Measurements from ENCODE around the gene GNL3. TPM values are rescaled to one million over a fixed set of nuclear protein-coding genes. Genes with fewer than 3 reads are reported as not detected.
A peak's percentile ranks its signal among the peaks of the same experiment; 100 is the strongest.

The GNL3 gene
- total RNA-seq, 1 experiment from 2014 or later: 205 TPM

- Histone ChIP-seq H3K4me3 (replicated peaks in 1 of 2; ENCODE audit: low read depth in 1 of 2, low read length in 2 of 2) (no peak overlapping the region), H2AFZ (ENCODE audit: low read depth, low read length, poor library complexity, severe bottlenecking) (no peak overlapping the region), H3K9me3 (ENCODE audit: control insufficient read depth in 1 of 2, insufficient read depth in 1 of 2, low read depth in 1 of 2, low read length in 2 of 2) (no peaks in the 10 kb centered on the region), H3K27me3 (ENCODE audit: insufficient read depth, low read length) (no peaks in the 10 kb centered on the region), H3K36me3 (ENCODE audit: control insufficient read depth in 1 of 2, insufficient read depth in 2 of 2, low read length in 2 of 2) (peaks cover 17 to 37% of the 10 kb centered on the region in 2 experiments), H3K9me2 (ENCODE audit: insufficient read depth) (no peaks in the 10 kb centered on the region), H3K4me1 (ENCODE audit: control insufficient read depth in 1 of 2, insufficient read depth in 2 of 2, low read length in 2 of 2) (peaks cover 0 to 9% of the 10 kb centered on the region in 2 experiments; a peak in 1 of 4 replicates), H3K9ac (ENCODE audit: low read length) (no peak overlapping the region), H4K20me1 (ENCODE audit: insufficient read depth) (no peaks in the 10 kb centered on the region), H3K4me2 (ENCODE audit: low read length) (no peak overlapping the region), H3K79me2 (ENCODE audit: insufficient read depth, low read length) (no peaks in the 10 kb centered on the region), H3K27ac (ENCODE audit: low read depth, low read length) (no peak overlapping the region)
- no TSS peak for BruUV-seq (replicated peaks)
- RAD21 ChIA-PET (ENCODE audit: low non-redundant PET in 1 of 2, low total read pairs in 2 of 2, uncharacterized antibody in 2 of 2, unreplicated experiment in 2 of 2): no interaction called here
- intact Hi-C loops (cut with micrococcal nuclease): no loop called here
- CTCF ChIA-PET: no interaction called here
- POLR2A ChIA-PET: no interaction called here
- ATAC-seq (no peak), DNase-seq (ENCODE audit: low read depth, low spot score) (no peak)
- TF ChIP-seq ZNF274 (IDR thresholded peaks at IDR 0.05; ENCODE audit: low read depth, low read length): peak; percentile 21; the same call in 1 of the 2 replicates
- TF ChIP-seq ZFX (IDR thresholded peaks at IDR 0.05): no peak
Observed at GRCh38 chr3:52733256-52733891, 47.5 kb downstream of the GNL3 start.

GRCh38 chr3:52739730-52740129 is 53.9 kb downstream of the GNL3 start:
- no peaks in the 10 kb centered on the region for H3K27me3 ChIP-seq (ENCODE audit: insufficient read depth, low read length)
- no peaks in the 10 kb centered on the region for H3K4me1 ChIP-seq (ENCODE audit: control insufficient read depth in 1 of 2, insufficient read depth in 2 of 2, low read length in 2 of 2)
- no peaks in the 10 kb centered on the region for H3K79me2 ChIP-seq (ENCODE audit: insufficient read depth, low read length)
- no peak for ATAC-seq
- BruUV-seq (replicated peaks): no TSS peak
- TF ChIP-seq EZH2phosphoT487 (IDR thresholded peaks at IDR 0.05; ENCODE audit: borderline replicate concordance) (no peak), JUND (IDR thresholded peaks at IDR 0.05) (no peak), CBX3 (IDR thresholded peaks at IDR 0.05; ENCODE audit: low read depth) (no peak), ZBTB33 (IDR thresholded peaks at IDR 0.05; ENCODE audit: extremely low read depth, insufficient replicate concordance, low read length) (no peak), EZH2 (IDR thresholded peaks at IDR 0.05) (no peak), POLR2AphosphoS5 (IDR thresholded peaks at IDR 0.05; ENCODE audit: low read depth, low read length) (no peak), SRF (IDR thresholded peaks at IDR 0.05; ENCODE audit: low read depth) (no peak), ZFX (IDR thresholded peaks at IDR 0.05) (no peak), ZNF274 (IDR thresholded peaks at IDR 0.05; ENCODE audit: low read depth, low read length) (no peak), MAX (IDR thresholded peaks at IDR 0.05) (no peak), SP1 (IDR thresholded peaks at IDR 0.05; ENCODE audit: low read depth) (no peak), REST (IDR thresholded peaks at IDR 0.05; ENCODE audit: low read depth) (no peak)
- H3K27ac ChIP-seq (ENCODE audit: low read depth, low read length): no peak overlapping the region
- ChIA-PET RAD21 (ENCODE audit: low non-redundant PET in 1 of 2, low total read pairs in 2 of 2, uncharacterized antibody in 2 of 2, unreplicated experiment in 2 of 2) (no interaction called here), CTCF (no interaction called here), POLR2A (no interaction called here)
- intact Hi-C loops (cut with micrococcal nuclease): loop anchor here (5.0 kb wide), 3 partner anchors 193 to 318 kb away; no protein-coding TSS in a partner anchor
- no peaks in the 10 kb centered on the region for H3K9me3 ChIP-seq (ENCODE audit: control insufficient read depth in 1 of 2, insufficient read depth in 1 of 2, low read depth in 1 of 2, low read length in 2 of 2)
- H3K4me3 ChIP-seq (replicated peaks in 1 of 2; ENCODE audit: low read depth in 1 of 2, low read length in 2 of 2): no peak overlapping the region
- H3K9me2 ChIP-seq (ENCODE audit: insufficient read depth): no peaks in the 10 kb centered on the region
- no peaks in the 10 kb centered on the region for H4K20me1 ChIP-seq (ENCODE audit: insufficient read depth)
- no peak overlapping the region for H2AFZ ChIP-seq (ENCODE audit: low read depth, low read length, poor library complexity, severe bottlenecking)
- H3K36me3 ChIP-seq (ENCODE audit: control insufficient read depth in 1 of 2, insufficient read depth in 2 of 2, low read length in 2 of 2): peaks cover 23 to 36% of the 10 kb centered on the region in 2 experiments
- no peak overlapping the region for H3K4me2 ChIP-seq (ENCODE audit: low read length)
- no peak overlapping the region for H3K9ac ChIP-seq (ENCODE audit: low read length)
- no peak for DNase-seq (ENCODE audit: low read depth, low spot score)

Data from HCT116 (cell line).